HG03095 (cell line): ENCODE results near the gene C12orf43.

Experiments
- ATAC-seq: cut with Tn5 transposase; IDR thresholded peaks from one replicate; pipeline ENCODE4 v1.9.1; 2021; ENCODE audit warnings: moderate library complexity; ENCODE audit not compliant: unreplicated experiment

The C12orf43 gene

GRCh38 chr12:121030576-121031212, 14.4 kb upstream of the C12orf43 start:
- no peak for ATAC-seq

DNA sequence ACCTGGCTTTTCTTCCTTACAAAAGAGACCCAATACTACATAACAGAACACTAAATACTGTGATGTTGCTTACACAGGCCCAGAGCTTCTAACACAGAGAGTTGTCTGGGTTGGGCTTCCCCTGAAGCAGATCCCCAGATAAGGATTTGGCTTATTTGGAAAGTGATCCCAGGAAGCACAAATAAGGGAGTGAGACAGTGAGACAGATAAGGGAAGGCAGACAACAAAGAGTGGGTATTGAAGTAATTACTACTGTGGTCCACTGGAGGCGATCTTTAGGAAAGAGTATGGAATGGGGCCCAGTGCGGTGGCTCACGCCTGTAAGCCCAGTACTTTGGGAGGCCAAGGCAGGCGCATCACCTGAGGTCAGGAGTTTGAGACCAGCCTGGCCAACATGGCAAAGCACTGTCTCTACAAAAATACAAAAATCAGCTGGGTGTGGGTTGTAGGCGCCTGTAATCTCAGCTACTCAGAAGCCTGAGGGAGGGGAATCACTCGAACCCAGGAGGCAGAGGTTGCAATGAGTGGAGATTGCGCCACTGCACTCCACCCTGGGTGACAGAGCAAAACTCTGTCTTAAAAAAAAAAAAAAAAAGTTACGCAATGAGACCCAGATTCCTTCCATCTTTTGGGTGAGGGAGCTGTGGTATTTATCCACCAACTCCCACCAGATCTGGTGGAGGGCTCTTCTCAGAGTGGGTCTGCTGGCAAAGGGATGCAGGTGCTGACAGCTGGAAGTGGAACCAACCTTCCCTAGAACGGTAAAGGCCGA, 10.2 kb upstream of the C12orf43 start:
- no peak for ATAC-seq

GRCh38 chr12:121025442-121026226, 9.3 kb upstream of the C12orf43 start:
- no peak for ATAC-seq

DNA sequence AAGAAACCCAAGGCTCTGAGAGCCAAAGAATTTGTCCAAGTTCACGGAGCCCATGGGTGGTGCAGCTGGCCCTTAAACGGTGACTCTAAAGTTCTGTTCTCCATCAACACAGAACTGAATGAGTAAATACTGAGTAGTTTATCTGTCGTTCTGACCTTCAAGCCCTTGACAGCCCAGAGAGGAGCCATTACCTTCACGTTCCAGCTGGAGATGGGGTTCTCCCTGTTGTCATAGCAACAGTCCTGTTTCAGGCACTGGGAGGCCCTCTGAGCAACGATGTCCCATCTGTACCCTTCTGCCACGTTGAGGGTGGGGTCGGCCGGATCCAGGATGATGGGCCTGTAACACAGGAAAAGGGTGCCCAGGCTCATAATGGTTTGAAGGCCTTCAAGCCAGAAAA, 7.5 kb upstream of the C12orf43 start:
- no peak for ATAC-seq

DNA sequence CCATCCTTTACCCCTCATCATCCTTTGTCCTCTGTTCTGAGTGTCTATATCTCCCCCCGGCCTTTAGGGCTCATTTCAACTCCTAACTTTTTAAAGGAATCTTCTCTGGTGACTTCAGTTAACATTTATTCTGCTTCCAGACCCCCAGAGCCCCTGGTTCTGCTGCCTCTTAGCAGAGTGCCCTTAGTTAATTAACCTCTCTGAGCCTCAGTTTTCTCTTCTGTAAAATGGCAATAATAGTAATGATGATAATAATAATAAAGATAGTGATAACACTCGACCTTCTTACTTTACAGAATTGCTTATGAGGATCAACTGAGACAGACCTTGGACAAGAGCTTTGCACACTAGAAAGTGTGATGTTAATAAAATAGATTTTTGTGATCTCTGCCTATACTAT, 6.4 kb upstream of the C12orf43 start:
- ATAC-seq, result no peak

GRCh38 chr12:121021754-121022153, 5.5 kb upstream of the C12orf43 start:
- ATAC-seq, result no peak

GRCh38 chr12:121018860-121019617, 2.8 kb upstream of the C12orf43 start:
- ATAC-seq, result no peak

GRCh38 chr12:121017966-121018491, 1.7 kb upstream of the C12orf43 start:
- no peak for ATAC-seq

GRCh38 chr12:121013715-121014114, 2.6 kb downstream of the C12orf43 start:
- ATAC-seq, result no peak

DNA sequence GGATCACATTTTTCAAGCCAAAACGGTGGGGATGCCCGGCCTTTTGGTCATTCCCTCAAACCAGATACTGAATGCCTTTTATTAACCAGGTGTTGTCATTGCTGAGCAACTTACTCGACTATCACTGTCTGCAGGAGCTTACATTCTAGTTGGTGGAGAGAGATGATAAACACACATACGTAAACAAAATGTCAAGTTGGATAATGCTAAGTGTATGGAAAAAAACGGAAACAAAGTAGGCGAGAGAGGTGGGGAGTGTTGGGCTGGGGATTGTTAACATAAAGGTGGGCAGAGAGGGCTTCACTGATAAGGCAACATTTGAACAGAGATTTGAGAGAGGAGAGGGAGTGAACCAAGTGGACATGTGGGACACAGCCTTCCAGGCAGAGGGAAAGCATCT, 4.5 kb downstream of the C12orf43 start:
- ATAC-seq, result no peak

GRCh38 chr12:121010860-121011259, 5.4 kb downstream of the C12orf43 start:
- ATAC-seq, result no peak

- no peak for ATAC-seq
These were observed 6.5 kb downstream of the C12orf43 start for GRCh38 chr12:121009741-121010140.

DNA sequence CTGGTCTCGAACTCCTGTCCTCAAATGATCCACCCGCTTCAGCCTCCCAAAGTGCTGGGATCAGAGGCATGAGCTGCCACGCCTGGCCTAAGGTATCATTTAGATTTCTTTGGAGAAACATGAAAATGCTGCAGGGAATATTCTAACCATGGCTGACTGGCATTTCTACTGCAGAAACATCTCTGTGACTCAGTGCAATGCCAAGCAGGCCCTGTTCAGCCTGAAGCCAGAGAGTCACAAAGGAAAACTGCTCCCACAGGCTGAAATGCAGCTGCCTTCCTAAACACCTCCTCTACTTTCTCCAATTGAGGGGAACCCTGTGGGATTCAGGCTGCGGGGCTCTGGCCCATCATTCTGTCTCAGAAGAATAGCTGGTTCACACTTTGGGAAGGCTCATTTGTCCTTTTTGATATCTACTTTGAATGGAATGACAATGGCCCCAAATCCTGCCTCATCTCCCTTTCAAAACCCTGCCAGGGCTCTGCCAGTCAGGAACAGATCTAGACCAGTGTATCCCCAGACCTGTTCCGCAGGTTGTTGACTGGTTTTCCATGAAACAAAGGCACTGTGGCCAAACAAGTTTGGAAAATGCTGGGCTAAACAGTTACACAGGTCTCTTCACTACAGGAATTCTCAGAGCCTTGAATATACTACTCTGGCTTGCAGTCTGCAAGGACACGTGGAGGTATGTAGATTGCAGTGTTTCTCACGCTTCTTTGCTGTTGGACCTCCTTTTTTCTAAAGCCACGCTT, 7.8 kb downstream of the C12orf43 start:
- ATAC-seq, result no peak

- no peak for ATAC-seq
These were observed 10.9 kb downstream of the C12orf43 start for GRCh38 chr12:121005346-121005815.

DNA sequence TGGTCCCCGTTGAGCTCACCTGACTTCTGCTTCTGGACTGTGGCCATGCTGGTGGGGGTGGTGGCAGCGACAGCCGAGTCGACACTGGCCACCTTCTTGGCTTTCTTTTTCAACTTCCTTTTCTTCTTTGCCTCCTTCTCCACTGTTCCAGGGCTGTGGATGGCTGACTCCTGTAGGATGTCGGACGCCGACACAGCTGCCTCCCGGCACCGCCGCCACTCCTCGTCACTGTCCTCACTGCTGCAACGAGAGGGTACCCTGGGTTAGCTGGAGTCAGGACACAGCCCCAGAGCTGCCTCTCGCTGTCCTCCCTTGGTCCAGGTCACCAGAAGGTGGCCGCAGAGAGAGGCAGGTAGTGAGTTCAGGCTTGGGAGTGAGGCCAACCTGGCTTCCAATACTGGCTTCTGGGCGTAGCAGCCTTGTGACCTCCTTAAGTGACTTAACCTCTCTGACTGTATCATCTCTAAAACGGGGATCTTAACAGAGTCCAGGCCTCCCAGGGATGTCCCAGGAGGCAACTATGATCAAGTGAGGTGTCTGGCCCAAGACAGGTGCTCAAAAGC, 12.0 kb downstream of the C12orf43 start:
- no peak for ATAC-seq

- no peak for ATAC-seq
These were observed 12.6 kb downstream of the C12orf43 start for GRCh38 chr12:121003650-121004049.

- ATAC-seq, result no peak
These were observed 14.3 kb downstream of the C12orf43 start for GRCh38 chr12:121001841-121002483.

DNA sequence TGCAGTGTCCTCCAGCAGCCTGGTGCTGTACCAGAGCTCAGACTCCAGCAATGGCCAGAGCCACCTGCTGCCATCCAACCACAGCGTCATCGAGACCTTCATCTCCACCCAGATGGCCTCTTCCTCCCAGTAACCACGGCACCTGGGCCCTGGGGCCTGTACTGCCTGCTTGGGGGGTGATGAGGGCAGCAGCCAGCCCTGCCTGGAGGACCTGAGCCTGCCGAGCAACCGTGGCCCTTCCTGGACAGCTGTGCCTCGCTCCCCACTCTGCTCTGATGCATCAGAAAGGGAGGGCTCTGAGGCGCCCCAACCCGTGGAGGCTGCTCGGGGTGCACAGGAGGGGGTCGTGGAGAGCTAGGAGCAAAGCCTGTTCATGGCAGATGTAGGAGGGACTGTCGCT, 15.2 kb downstream of the C12orf43 start:
- ATAC-seq, result no peak

GRCh38 chr12:121000530-121000929, 15.8 kb downstream of the C12orf43 start:
- no peak for ATAC-seq
